ENCODE data around the gene ZBTB20. TPM values are rescaled to one million over a fixed set of nuclear protein-coding genes. Genes with fewer than 3 reads are reported as not detected.

The ZBTB20 gene
- total RNA-seq, 3 donors from 2014 or later (not counting 1 experiment from before 2014, with no cell fraction given), result 52.7 to 58.3 (median 55.9) TPM

DNA sequence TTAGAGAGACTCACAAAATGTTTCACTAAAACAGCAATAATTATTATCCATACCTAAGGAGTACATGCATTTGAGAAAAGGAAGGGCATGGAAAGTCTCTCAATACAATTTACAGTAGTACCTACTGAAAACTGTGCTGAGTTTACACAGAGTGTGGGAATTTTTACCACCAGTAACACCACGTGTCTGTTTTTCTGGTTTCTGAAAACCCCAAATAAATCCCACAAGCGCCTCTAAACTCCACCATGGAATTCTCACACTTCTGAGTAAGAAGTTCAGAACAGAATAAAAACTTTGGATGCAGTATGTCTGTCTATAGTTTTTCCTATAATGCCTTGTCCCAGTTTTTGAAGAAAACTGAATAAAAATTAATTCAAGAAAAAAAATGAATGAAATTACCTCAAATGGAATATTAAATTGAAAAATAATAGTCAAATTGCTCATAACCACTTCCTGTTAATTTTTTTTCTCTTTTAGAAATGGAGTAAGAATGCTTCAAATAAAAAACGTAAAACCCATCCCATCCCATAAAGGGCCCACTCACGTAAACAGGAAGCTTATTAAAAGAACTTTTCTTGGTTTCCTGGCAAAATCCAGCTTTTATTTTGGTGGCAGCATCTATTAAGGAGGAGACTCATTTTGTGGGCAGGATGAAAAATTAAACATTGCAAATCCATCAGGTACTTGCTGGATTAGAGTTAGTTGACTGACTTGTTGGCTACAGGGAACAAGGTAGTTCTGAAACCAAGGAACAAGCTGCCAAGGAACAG lies 475.2 kb downstream of the ZBTB20 start:
- Mint-ChIP-seq H3K27me3 (ENCODE audit: low read depth in 2 of 2) (no peaks in the 10 kb centered on the region), H3K27ac (no peak overlapping the region), H3K9me3 (no peaks in the 10 kb centered on the region), H3K4me3 (no peak overlapping the region), H3K4me1 (peaks cover 5 to 6% of the 10 kb centered on the region in 2 donors), H3K36me3 (no peaks in the 10 kb centered on the region)
- intact Hi-C loops (cut with micrococcal nuclease), result no loop called here
- TF ChIP-seq, protein P1, sequence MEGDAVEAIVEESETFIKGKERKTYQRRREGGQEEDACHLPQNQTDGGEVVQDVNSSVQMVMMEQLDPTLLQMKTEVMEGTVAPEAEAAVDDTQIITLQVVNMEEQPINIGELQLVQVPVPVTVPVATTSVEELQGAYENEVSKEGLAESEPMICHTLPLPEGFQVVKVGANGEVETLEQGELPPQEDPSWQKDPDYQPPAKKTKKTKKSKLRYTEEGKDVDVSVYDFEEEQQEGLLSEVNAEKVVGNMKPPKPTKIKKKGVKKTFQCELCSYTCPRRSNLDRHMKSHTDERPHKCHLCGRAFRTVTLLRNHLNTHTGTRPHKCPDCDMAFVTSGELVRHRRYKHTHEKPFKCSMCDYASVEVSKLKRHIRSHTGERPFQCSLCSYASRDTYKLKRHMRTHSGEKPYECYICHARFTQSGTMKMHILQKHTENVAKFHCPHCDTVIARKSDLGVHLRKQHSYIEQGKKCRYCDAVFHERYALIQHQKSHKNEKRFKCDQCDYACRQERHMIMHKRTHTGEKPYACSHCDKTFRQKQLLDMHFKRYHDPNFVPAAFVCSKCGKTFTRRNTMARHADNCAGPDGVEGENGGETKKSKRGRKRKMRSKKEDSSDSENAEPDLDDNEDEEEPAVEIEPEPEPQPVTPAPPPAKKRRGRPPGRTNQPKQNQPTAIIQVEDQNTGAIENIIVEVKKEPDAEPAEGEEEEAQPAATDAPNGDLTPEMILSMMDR (IDR thresholded peaks at IDR 0.05), result no peak
- WGBS (ENCODE audit: insufficient coverage), result 66% methylated on average over 2 of the region's 4 CpGs
- H3K4me3 ChIP-seq (ENCODE audit: low read length), result no peak overlapping the region
- no peak for ATAC-seq
- H3K4me1 ChIP-seq (ENCODE audit: control insufficient read depth, insufficient read depth, low read length), result no peaks in the 10 kb centered on the region
- H3K36me3 ChIP-seq (ENCODE audit: control insufficient read depth, insufficient read depth, low read length), result no peaks in the 10 kb centered on the region
- no peak overlapping the region for H3K27ac ChIP-seq (ENCODE audit: low read length)
- no peaks in the 10 kb centered on the region for H3K27me3 ChIP-seq (ENCODE audit: control insufficient read depth, insufficient read depth, low read length)
- H3K9me3 ChIP-seq (ENCODE audit: control insufficient read depth, insufficient read depth, low read length), result no peaks in the 10 kb centered on the region
- DNase-seq, result no peak

DNA sequence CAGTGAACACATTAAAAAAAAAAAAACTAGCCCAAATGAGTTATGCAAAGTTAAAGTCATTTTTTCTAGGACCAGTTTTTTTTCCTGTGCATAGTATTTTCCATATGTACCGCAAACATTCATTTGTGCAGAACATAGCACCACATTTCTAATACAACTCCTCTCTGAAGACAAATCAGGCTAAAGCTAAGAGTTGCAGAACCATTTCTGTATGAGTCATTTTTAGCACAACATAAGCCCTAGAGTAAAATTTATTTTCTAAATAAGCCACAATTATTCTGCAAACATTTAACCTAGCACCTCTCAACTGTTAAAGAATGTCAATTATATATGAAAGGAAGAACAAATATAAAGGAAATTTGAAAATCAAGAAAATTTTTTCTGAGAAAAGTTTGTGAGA lies 477.5 kb downstream of the ZBTB20 start:
- Histone ChIP-seq H3K9me3 (ENCODE audit: control insufficient read depth, insufficient read depth, low read length) (no peaks in the 10 kb centered on the region), H3K27me3 (ENCODE audit: control insufficient read depth, insufficient read depth, low read length) (no peaks in the 10 kb centered on the region), H3K4me3 (ENCODE audit: low read length) (no peak overlapping the region), H3K36me3 (ENCODE audit: control insufficient read depth, insufficient read depth, low read length) (no peaks in the 10 kb centered on the region), H3K4me1 (ENCODE audit: control insufficient read depth, insufficient read depth, low read length) (no peaks in the 10 kb centered on the region), H3K27ac (ENCODE audit: low read length) (no peak overlapping the region)
- no peak overlapping the region for H3K4me3 Mint-ChIP-seq
- TF ChIP-seq, protein P1 (IDR thresholded peaks at IDR 0.05), result no peak
- no peak for ATAC-seq
- H3K9me3 Mint-ChIP-seq, result no peaks in the 10 kb centered on the region
- peaks cover 5 to 6% of the 10 kb centered on the region in 2 donors for H3K4me1 Mint-ChIP-seq
- no peaks in the 10 kb centered on the region for H3K27me3 Mint-ChIP-seq (ENCODE audit: low read depth in 2 of 2)
- H3K27ac Mint-ChIP-seq, result no peak overlapping the region
- intact Hi-C loops (cut with micrococcal nuclease), result no loop called here
- no peak for DNase-seq
- no peaks in the 10 kb centered on the region for H3K36me3 Mint-ChIP-seq
- 100% methylated on average over 1 of the region's 1 CpG for WGBS (ENCODE audit: insufficient coverage)

DNA sequence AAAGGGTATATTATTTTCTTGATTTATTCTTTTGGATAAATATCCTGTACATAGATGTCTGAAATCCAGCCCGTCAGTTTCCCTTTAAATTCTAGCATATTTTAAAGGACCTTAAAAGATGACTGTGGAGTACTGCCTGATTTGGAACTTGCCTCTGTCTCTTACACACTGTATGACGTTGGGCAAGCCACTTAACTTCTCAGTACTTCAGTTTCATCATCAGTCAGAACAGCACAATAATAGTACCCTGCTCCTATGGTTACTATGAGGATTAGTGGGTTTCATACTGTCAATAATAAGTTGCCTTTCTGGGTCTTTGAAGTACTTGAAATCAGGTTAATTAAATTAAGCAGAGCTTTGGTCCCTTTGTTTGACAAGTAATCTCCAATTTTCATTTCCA lies 479.0 kb downstream of the ZBTB20 start:
- Histone ChIP-seq H3K27me3 (ENCODE audit: control insufficient read depth, insufficient read depth, low read length) (no peaks in the 10 kb centered on the region), H3K36me3 (ENCODE audit: control insufficient read depth, insufficient read depth, low read length) (no peaks in the 10 kb centered on the region), H3K27ac (ENCODE audit: low read length) (no peak overlapping the region), H3K4me3 (ENCODE audit: low read length) (no peak overlapping the region), H3K9me3 (ENCODE audit: control insufficient read depth, insufficient read depth, low read length) (no peaks in the 10 kb centered on the region), H3K4me1 (ENCODE audit: control insufficient read depth, insufficient read depth, low read length) (no peaks in the 10 kb centered on the region)
- Mint-ChIP-seq H3K4me1 (peaks cover 6 to 10% of the 10 kb centered on the region in 2 donors), H3K36me3 (no peaks in the 10 kb centered on the region), H3K4me3 (no peak overlapping the region), H3K27me3 (ENCODE audit: low read depth in 2 of 2) (no peaks in the 10 kb centered on the region), H3K9me3 (no peaks in the 10 kb centered on the region), H3K27ac (no peak overlapping the region)
- no peak for DNase-seq
- WGBS (ENCODE audit: insufficient coverage), result 88% methylated on average over 2 of the region's 2 CpGs
- TF ChIP-seq, protein P1 (IDR thresholded peaks at IDR 0.05), result no peak
- intact Hi-C loops (cut with micrococcal nuclease), result no loop called here
- ATAC-seq, result no peak

DNA sequence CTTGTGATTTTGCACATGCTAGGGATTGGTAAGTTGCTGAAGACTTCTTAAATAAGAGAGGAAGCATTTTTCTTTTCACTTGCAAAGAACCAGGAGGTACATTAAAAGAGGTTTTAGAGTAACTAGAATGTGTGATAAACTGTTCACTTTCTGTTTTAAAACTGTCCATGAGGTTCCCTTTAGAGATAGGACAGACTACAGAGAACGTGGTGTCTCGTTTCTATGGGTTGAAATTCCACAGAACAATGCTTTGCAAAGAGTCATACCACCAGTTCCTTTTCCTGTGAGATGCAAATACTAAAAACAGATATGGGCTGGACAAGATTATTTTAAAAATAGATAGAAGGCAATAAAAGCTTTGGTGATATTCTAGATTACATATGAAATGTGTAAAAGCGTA lies 480.5 kb downstream of the ZBTB20 start:
- ATAC-seq (no peak), DNase-seq (no peak)
- H3K27ac Mint-ChIP-seq, result no peak overlapping the region
- 58% methylated on average over 3 of the region's 3 CpGs for whole genome bisulfite sequencing (ENCODE audit: insufficient coverage)
- Histone ChIP-seq H3K27me3 (ENCODE audit: control insufficient read depth, insufficient read depth, low read length) (no peaks in the 10 kb centered on the region), H3K36me3 (ENCODE audit: control insufficient read depth, insufficient read depth, low read length) (no peaks in the 10 kb centered on the region), H3K4me3 (ENCODE audit: low read length) (no peak overlapping the region), H3K9me3 (ENCODE audit: control insufficient read depth, insufficient read depth, low read length) (no peaks in the 10 kb centered on the region), H3K4me1 (ENCODE audit: control insufficient read depth, insufficient read depth, low read length) (no peaks in the 10 kb centered on the region), H3K27ac (ENCODE audit: low read length) (no peak overlapping the region)
- no peaks in the 10 kb centered on the region for H3K36me3 Mint-ChIP-seq
- no peak overlapping the region for H3K4me3 Mint-ChIP-seq
- TF ChIP-seq, protein P1 (IDR thresholded peaks at IDR 0.05), result no peak
- peaks cover 4 to 10% of the 10 kb centered on the region in 2 donors for H3K4me1 Mint-ChIP-seq
- no peaks in the 10 kb centered on the region for H3K9me3 Mint-ChIP-seq
- no peaks in the 10 kb centered on the region for H3K27me3 Mint-ChIP-seq (ENCODE audit: low read depth in 2 of 2)
- intact Hi-C loops (cut with micrococcal nuclease), result no loop called here
